Esophagus squamous epithelium (tissue), 5 donors: ENCODE measurements around the gene IKZF5. TPM values are rescaled to one million over a fixed set of nuclear protein-coding genes. Genes with fewer than 3 reads are reported as not detected.

Experiments used
- DNase-seq: peaks from one replicate; lab custom pipeline; 2025; lab: John Stamatoyannopoulos, UW
- H3K27ac ChIP-seq, 4 donors: fragments of 200-600 bp; sonication (generic); one replicate each; pipeline ENCODE4 v1.5.1; 2016 to 2019; ENCODE audit warnings: mild to moderate bottlenecking in 1 of 4
- H3K27me3 ChIP-seq, 4 donors: fragments of 200-600 bp; sonication (generic); 1 replicate in 3 of 4; 2 replicates in 1 of 4; pipeline versions ENCODE4 v1.5.1 to v1.6.0; 2017 to 2021; ENCODE audit warnings: antibody characterized with exemption in 1 of 4
- H3K36me3 ChIP-seq, 3 donors: fragments of 200-600 bp; sonication (generic); one replicate each; pipeline ENCODE4 v1.5.1; 2016 to 2019
- H3K4me1 ChIP-seq, 3 donors: fragments of 200-600 bp; sonication (generic); one replicate each; pipeline ENCODE4 v1.5.1; 2017 to 2019
- H3K4me3 ChIP-seq, 4 donors: fragments of 200-600 bp; sonication (generic); 1 replicate in 3 of 4; 2 replicates in 1 of 4; pipeline ENCODE4 v1.5.1; 2016 to 2019; ENCODE audit warnings: mild to moderate bottlenecking in 2 of 4, moderate library complexity in 1 of 4
- H3K9me3 ChIP-seq, 3 donors: fragments of 200-600 bp; sonication (generic); one replicate each; pipeline ENCODE4 v1.5.1; 2016 to 2019
- POLR2A ChIP-seq, 4 donors: fragments of 450-650 bp; IDR thresholded peaks; one replicate each; pipeline ENCODE4 v1.6.1; 2017; ENCODE audit warnings: antibody characterized with exemption in 4 of 4, mild to moderate bottlenecking in 4 of 4, moderate library complexity in 3 of 4
- WGBS, 2 donors: methylation state at CpG; one replicate each; pipeline ENCODE4 v1.1.5; 2018; 5-methylcytosine and 5-hydroxymethylcytosine counted together
- intact Hi-C: fragments of 100-400 bp; cut with DNase I; formaldehyde crosslinking; loops from one replicate; pipeline ENCODE4 v1.15.0; 2022
- total RNA-seq, 4 donors: library from RNA; depleted of rRNA; stranded (reverse); fragments of >200 nt; gene quantifications; one replicate each; pipeline ENCODE4 v1.1.0, GENCODE V29; 2016
- TF ChIP-seq, protein P1 (sequence below), 6 experiments: fragments of 450-650 bp in 4 of 6; fragments of 200-600 bp in 2 of 6; sonication (generic) in 2 of 6; IDR thresholded peaks; one replicate each; pipeline ENCODE4 v1.5.1; 2016 to 2019; ENCODE audit warnings: antibody characterized with exemption in 6 of 6, mild to moderate bottlenecking in 4 of 6, moderate library complexity in 4 of 6
- donor health status: DM: yes; HTN: yes; CAD: no.

Gene IKZF5
- total RNA-seq, 4 donors from 2014 or later: 2.9 to 12.0 (median 5.7) TPM

DNA sequence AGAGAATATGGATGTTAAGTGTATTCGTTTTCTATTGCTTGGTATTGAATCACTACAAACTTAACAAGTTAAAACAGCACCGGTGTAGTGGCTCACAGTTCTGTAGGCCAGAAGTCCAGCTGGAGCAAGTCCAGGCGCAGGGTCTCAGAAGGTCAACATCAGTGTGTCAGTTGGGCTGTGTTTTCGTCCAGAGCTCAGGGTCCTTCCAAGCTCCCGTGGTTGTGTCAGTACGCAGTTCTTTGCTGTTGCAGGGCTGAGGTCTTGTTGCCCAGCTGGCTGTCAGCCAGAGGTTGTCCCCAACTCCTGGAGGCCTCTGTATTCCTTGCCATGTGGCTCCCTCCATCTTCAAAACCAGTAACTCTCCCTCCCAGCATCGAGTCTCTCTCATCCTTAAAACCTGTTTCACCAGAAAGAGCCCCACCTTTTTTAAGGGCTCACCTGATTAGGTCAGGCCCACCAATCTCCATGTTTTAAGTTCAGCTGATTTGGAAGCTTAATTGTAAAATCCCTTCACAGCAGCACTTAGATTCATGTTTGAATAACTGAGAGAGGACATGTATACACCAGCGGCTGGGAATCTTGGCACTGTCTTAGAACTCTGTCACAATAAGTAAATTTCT lies 27.0 kb upstream of the IKZF5 start:
- intact Hi-C loops: no loop called here
- H3K9me3 ChIP-seq: no peaks in the 10 kb centered on the region

DNA sequence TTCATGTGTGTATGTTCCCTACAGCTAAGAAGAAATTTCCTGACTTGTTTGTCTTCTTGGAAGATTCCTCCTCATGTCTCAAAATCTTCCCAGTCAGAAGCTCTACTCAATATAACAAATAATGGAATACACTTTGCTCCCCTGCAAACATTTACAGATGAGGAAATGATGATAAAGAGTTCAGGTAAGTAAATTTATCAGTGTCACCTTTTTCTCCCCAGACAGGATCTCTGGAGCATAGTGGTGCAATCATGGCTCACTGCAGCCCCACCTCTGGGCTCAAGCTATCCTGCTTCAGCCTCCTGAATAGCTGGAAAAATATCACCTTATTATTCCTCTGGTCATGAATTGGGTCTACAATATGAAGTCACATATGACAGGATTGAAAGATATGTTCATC lies 25.7 kb upstream of the IKZF5 start:
- no peaks in the 10 kb centered on the region for H3K27me3 ChIP-seq
- intact Hi-C loops: no loop called here
- H3K4me3 ChIP-seq: no peak overlapping the region
- H3K36me3 ChIP-seq: peaks cover 0 to 53% (median 0%) of the 10 kb centered on the region in 3 donors
- H3K27ac ChIP-seq: no peak overlapping the region
- H3K4me1 ChIP-seq: no peaks in the 10 kb centered on the region
- TF ChIP-seq, protein P1, sequence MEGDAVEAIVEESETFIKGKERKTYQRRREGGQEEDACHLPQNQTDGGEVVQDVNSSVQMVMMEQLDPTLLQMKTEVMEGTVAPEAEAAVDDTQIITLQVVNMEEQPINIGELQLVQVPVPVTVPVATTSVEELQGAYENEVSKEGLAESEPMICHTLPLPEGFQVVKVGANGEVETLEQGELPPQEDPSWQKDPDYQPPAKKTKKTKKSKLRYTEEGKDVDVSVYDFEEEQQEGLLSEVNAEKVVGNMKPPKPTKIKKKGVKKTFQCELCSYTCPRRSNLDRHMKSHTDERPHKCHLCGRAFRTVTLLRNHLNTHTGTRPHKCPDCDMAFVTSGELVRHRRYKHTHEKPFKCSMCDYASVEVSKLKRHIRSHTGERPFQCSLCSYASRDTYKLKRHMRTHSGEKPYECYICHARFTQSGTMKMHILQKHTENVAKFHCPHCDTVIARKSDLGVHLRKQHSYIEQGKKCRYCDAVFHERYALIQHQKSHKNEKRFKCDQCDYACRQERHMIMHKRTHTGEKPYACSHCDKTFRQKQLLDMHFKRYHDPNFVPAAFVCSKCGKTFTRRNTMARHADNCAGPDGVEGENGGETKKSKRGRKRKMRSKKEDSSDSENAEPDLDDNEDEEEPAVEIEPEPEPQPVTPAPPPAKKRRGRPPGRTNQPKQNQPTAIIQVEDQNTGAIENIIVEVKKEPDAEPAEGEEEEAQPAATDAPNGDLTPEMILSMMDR (IDR thresholded peaks at IDR 0.05): no peak
- TF ChIP-seq POLR2A (IDR thresholded peaks at IDR 0.05): no peak
- no peak for DNase-seq
- no peaks in the 10 kb centered on the region for H3K9me3 ChIP-seq

More for the DNA sequence above, 27.0 kb upstream of the IKZF5 start:
- 83 to 87% methylated on average over 8 of the region's 8 CpGs for WGBS, 2 donors
- no peak overlapping the region for H3K27ac ChIP-seq
- TF ChIP-seq, protein P1 (IDR thresholded peaks at IDR 0.05): no peak
- TF ChIP-seq POLR2A (IDR thresholded peaks at IDR 0.05): no peak
- no peaks in the 10 kb centered on the region for H3K4me1 ChIP-seq
- H3K27me3 ChIP-seq: no peaks in the 10 kb centered on the region
- peaks cover 0 to 59% (median 0%) of the 10 kb centered on the region in 3 donors for H3K36me3 ChIP-seq
- DNase-seq: no peak
- no peak overlapping the region for H3K4me3 ChIP-seq

DNA sequence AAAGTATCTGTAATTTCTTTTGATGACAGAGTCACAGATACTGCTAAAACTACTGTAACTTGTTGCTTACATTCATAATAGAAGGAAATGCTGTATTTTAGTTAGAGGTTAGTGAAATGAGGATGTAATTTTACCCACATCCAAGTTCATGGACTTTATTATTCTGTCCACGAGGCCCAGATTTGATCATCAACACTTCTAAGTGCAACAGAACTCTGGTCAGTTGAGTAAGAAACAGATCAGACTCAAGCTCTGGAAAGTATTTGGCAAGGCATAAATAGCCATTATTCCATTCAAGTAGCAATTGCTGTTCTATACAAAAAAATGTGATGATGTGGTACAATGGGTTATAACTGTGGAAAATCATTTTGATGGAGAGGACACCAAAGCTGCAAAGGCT lies 22.5 kb upstream of the IKZF5 start:
- H3K27me3 ChIP-seq: no peaks in the 10 kb centered on the region
- H3K4me1 ChIP-seq: no peaks in the 10 kb centered on the region
- DNase-seq: no peak
- peaks cover 0 to 23% (median 0%) of the 10 kb centered on the region in 3 donors for H3K36me3 ChIP-seq
- no peak overlapping the region for H3K4me3 ChIP-seq
- TF ChIP-seq POLR2A (IDR thresholded peaks at IDR 0.05): no peak
- TF ChIP-seq, protein P1 (IDR thresholded peaks at IDR 0.05): no peak
- H3K9me3 ChIP-seq: no peaks in the 10 kb centered on the region
- H3K27ac ChIP-seq: no peak overlapping the region
- intact Hi-C loops: no loop called here
- WGBS, 2 donors: 92 to 100% methylated on average over 1 of the region's 1 CpG

DNA sequence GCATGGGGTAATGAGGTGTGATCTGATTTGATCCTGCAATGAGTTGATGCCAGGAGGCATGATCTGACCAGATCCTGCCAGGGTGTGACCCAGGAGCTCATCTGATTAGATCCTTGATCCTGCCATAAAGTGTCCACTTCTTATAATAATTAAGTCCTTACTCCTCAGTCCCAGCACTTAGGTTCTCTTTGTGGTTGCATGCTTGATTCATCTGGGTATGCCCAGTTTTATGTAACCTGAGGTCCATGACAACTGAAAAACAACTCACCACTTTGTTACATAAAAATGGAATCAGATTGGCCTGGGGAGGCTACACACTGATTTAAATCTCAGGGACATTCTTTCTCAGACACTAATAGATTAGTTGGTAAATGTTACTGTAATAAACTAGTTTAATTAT lies 19.3 kb upstream of the IKZF5 start:
- no peaks in the 10 kb centered on the region for H3K36me3 ChIP-seq

DNA sequence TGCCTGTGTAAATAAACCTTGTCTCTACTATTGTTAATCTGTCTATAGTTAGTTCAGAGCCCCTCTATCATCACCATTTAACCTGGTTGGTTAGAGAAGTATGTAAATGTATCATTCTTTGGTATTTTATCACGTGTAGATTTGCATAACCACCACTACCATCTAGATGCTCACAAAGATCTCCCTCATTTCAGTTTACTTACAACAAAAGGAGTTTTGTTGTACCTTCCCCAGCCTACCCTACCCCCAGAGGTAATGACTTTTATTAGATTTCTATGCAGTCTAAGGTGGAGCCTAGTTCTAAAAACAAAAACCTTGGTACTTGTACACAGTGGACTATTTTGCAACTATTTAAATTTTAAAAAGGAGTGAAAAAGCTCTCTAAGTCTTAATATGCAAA lies 17.7 kb upstream of the IKZF5 start:
- no peak for DNase-seq
- no peak for TF ChIP-seq POLR2A (IDR thresholded peaks at IDR 0.05)
- TF ChIP-seq, protein P1 (IDR thresholded peaks at IDR 0.05): no peak
- Histone ChIP-seq H3K4me3 (no peak overlapping the region), H3K9me3 (no peaks in the 10 kb centered on the region), H3K27me3 (no peaks in the 10 kb centered on the region), H3K27ac (no peak overlapping the region), H3K36me3 (no peaks in the 10 kb centered on the region), H3K4me1 (peaks cover 0 to 5% (median 0%) of the 10 kb centered on the region in 3 donors)
- 53 to 68% methylated on average over 1 of the region's 1 CpG for WGBS, 2 donors
- intact Hi-C loops: no loop called here

More for the DNA sequence above, 19.3 kb upstream of the IKZF5 start:
- no peaks in the 10 kb centered on the region for H3K27me3 ChIP-seq
- H3K4me1 ChIP-seq: peaks cover 0 to 5% (median 0%) of the 10 kb centered on the region in 3 donors
- H3K9me3 ChIP-seq: no peaks in the 10 kb centered on the region
- no peak for DNase-seq
- no peak overlapping the region for H3K4me3 ChIP-seq
- TF ChIP-seq POLR2A (IDR thresholded peaks at IDR 0.05): no peak
- TF ChIP-seq, protein P1 (IDR thresholded peaks at IDR 0.05): no peak
- H3K27ac ChIP-seq: no peak overlapping the region
- intact Hi-C loops: no loop called here
